B cell (primary cell): Measurements from ENCODE around the gene DYNLT2B. TPM values are rescaled to one million over a fixed set of nuclear protein-coding genes. Genes with fewer than 3 reads are reported as not detected.

Experiments
- ATAC-seq: fragments of 200-7000 bp; cut with Tn5 transposase; one replicate; pipeline ENCODE4 v1.10.0; 2021; ENCODE audit warnings: low read depth, mild to moderate bottlenecking, moderate number of reproducible peaks, moderate library complexity
- CTCF ChIA-PET: fragments of 350-600 bp; sonication (Branson Sonifier 250); formaldehyde crosslinking; loops from one replicate; lab custom pipeline; 2021; ENCODE audit warnings: antibody characterized with exemption, inconsistent platforms; lab: Charles Lee
- POLR2A ChIA-PET: fragments of 350-600 bp; sonication (Branson Sonifier 250); formaldehyde crosslinking; loops from one replicate; lab custom pipeline; 2021; ENCODE audit warnings: antibody characterized with exemption; lab: Charles Lee
- DNase-seq: peaks from one replicate; pipeline ENCODE4 v3.0.0; 2013
- H2AFZ ChIP-seq: 2 replicates; pipeline ENCODE4 v1.6.1; 2012; ENCODE audit warnings: mild to moderate bottlenecking, low read depth, low read length; ENCODE audit not compliant: insufficient read depth, poor library complexity, severe bottlenecking
- H3K27ac ChIP-seq, 2 donors: 1 replicate in 1 of 2; 2 replicates in 1 of 2; pipeline ENCODE4 v1.5.1; 2012 to 2013; ENCODE audit warnings: low read length in 2 of 2, mild to moderate bottlenecking in 2 of 2, moderate library complexity in 1 of 2
- H3K27me3 ChIP-seq, 4 experiments: fragments of 200-600 bp in 1 of 4; sonication (generic) in 1 of 4; replicated peaks in 1 of 4; 1 replicate in 2 of 4; 2 replicates in 2 of 4; pipeline versions ENCODE4 v1.6.1 to v1.7.0; 2013 to 2016; ENCODE audit warnings: low read length in 3 of 4, mild to moderate bottlenecking in 2 of 4, mixed read lengths in 1 of 4, moderate library complexity in 1 of 4; ENCODE audit not compliant: insufficient read depth in 4 of 4, control insufficient read depth in 3 of 4; ENCODE audit errors: control extremely low read depth in 1 of 4
- H3K36me3 ChIP-seq, 2 experiments: replicated peaks in 1 of 2; 1 replicate in 1 of 2; 2 replicates in 1 of 2; pipeline versions ENCODE4 v1.6.1 to v1.7.1; 2013; ENCODE audit warnings: low read length in 1 of 2; ENCODE audit not compliant: insufficient read depth in 2 of 2, control insufficient read depth in 1 of 2; ENCODE audit errors: control extremely low read depth in 1 of 2, extremely low read depth in 1 of 2
- H3K4me1 ChIP-seq, 2 donors: fragments of 200-600 bp in 1 of 2; sonication (generic) in 1 of 2; 1 replicate in 1 of 2; 2 replicates in 1 of 2; pipeline versions ENCODE4 v1.5.1 to v1.6.1; 2013 to 2017; ENCODE audit warnings: low read length in 2 of 2; ENCODE audit not compliant: control insufficient read depth in 2 of 2, insufficient read depth in 2 of 2
- H3K4me2 ChIP-seq: replicated peaks from 2 replicates; pipeline ENCODE3; 2012; ENCODE audit warnings: mild to moderate bottlenecking, low read depth, low read length; ENCODE audit not compliant: poor library complexity, severe bottlenecking
- H3K4me3 ChIP-seq, 5 experiments: fragments of 200-600 bp in 1 of 5; sonication (generic) in 1 of 5; 1 replicate in 3 of 5; 2 replicates in 2 of 5; pipeline versions ENCODE4 v1.5.1 to v1.7.0; 2011 to 2016; ENCODE audit warnings: low read length in 4 of 5, mild to moderate bottlenecking in 4 of 5, low read depth in 2 of 5, control low read depth in 1 of 5, moderate library complexity in 1 of 5; ENCODE audit not compliant: insufficient read depth in 1 of 5; ENCODE audit errors: control extremely low read depth in 1 of 5, extremely low read depth in 1 of 5
- H3K79me2 ChIP-seq: fragments of 200-600 bp; sonication (generic); one replicate; pipeline ENCODE4 v1.6.0; 2016; ENCODE audit warnings: low read length; ENCODE audit not compliant: control insufficient read depth, insufficient read depth
- H3K9ac ChIP-seq: fragments of 200-600 bp; sonication (generic); 2 replicates; pipeline ENCODE4 v1.6.1; 2017; ENCODE audit warnings: mild to moderate bottlenecking, low read length, moderate library complexity
- H3K9me3 ChIP-seq, 3 donors: one replicate each; pipeline versions ENCODE4 v1.6.1 to v1.7.1; 2013; ENCODE audit warnings: low read length in 2 of 3; ENCODE audit not compliant: control insufficient read depth in 2 of 3, insufficient read depth in 1 of 3; ENCODE audit errors: control extremely low read depth in 1 of 3
- H4K20me1 ChIP-seq: 2 replicates; pipeline ENCODE4 v1.6.0; 2012; ENCODE audit warnings: mild to moderate bottlenecking, low read length; ENCODE audit not compliant: insufficient read depth, control insufficient read depth, poor library complexity, severe bottlenecking
- H3K27ac Mint-ChIP-seq: one replicate; pipeline ENCODE4 v1.8.0; 2021; ENCODE audit warnings: mixed read lengths
- H3K27me3 Mint-ChIP-seq: one replicate; pipeline ENCODE4 v1.8.0; 2021; ENCODE audit warnings: mixed read lengths
- H3K4me1 Mint-ChIP-seq: one replicate; pipeline ENCODE4 v1.8.0; 2021; ENCODE audit warnings: mixed read lengths
- H3K4me3 Mint-ChIP-seq: one replicate; pipeline ENCODE4 v1.8.0; 2021; ENCODE audit warnings: mixed read lengths
- H3K9me3 Mint-ChIP-seq: one replicate; pipeline ENCODE4 v1.8.0; 2022; ENCODE audit warnings: mixed read lengths; ENCODE audit not compliant: insufficient read depth
- CTCF ChIP-seq: fragments of 200-600 bp; IDR thresholded peaks from one replicate; pipeline ENCODE4 v1.8.0; 2022; ENCODE audit warnings: antibody characterized with exemption, mild to moderate bottlenecking
- EZH2 ChIP-seq: IDR thresholded peaks from 2 replicates; pipeline ENCODE4 v1.6.1; 2012; ENCODE audit warnings: borderline replicate concordance, low read depth, mild to moderate bottlenecking, moderate library complexity, low read length; ENCODE audit not compliant: insufficient read depth, poor library complexity, severe bottlenecking
- WGBS: methylation state at CpG from one replicate; pipeline ENCODE4 v1.1.5; 2013; ENCODE audit warnings: missing lambda C conversion rate; ENCODE audit not compliant: insufficient coverage; 5-methylcytosine and 5-hydroxymethylcytosine counted together
- intact Hi-C: fragments of 100-400 bp; cut with micrococcal nuclease; formaldehyde crosslinking; loops from one replicate; pipeline ENCODE4 v1.10.0; 2022
- polyA plus RNA-seq: library from polyadenylated mRNA; depleted of rRNA; stranded (reverse); fragments of >200 nt; gene quantifications from 2 replicates; pipeline ENCODE4 v1.2.3, GENCODE V29; 2012
- total RNA-seq, 2 donors: library from RNA; stranded (reverse); fragments of 120-200 nt in 1 of 2; gene quantifications; 1 replicate in 1 of 2; 2 replicates in 1 of 2; pipeline versions ENCODE4 v1.2.3 to v1.2.4, GENCODE V29; 2013 to 2022

Gene DYNLT2B
- total and polyA plus RNA-seq, 2 donors (not counting 1 experiment from before 2014, with no cell fraction given) = 5.2 to 6.5 TPM

DNA sequence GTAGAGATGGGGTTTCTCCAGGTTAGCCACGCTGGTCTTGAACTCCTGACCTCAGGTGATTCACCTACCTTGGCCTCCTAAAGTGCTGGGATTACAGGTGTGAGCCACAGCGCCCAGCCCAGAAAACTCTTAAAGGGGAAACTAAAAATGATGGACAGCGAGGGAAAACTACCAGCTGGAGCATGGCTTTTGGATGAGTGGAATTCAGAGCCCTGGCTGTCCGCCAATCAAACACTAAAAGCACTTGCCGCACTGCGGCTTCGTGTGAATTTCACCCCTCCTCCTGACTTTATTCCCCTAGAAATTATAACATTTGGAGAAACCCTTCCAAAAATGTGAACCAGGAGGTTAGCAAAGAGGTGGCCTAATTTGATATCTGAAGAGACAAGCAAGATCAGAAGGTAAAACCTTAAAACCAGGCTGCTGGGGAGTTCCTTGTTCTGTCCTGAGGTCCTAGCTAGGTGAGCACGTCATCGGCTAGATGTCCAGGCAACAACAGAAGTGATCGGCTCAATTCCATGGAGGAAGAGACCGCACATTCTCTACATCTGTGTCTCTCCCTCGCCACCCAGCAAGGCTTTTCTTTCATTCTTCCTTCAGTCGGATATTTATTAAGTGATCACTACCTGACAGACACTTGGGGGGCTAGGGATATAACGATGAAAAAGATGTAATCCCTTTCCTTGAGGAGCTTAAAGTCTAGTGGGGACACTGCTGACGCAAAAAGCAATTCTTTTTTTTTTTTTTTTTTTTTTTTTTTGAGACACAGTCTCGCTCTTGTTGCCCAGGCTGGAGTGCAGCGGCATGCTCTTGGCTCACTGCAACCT lies 18.5 kb upstream of the DYNLT2B start:
- intact Hi-C loops = no loop called here
- Mint-ChIP-seq H3K4me1 (no peaks in the 10 kb centered on the region), H3K27me3 (peaks cover 4% of the 10 kb centered on the region), H3K27ac (no peak overlapping the region), H3K9me3 (no peaks in the 10 kb centered on the region), H3K4me3 (no peak overlapping the region)
- 76% methylated on average over 6 of the region's 17 CpGs for WGBS
- Histone ChIP-seq H3K4me2 (no peak overlapping the region), H3K9me3 (peaks cover 0 to 6% (median 0%) of the 10 kb centered on the region in 3 donors), H2AFZ (no peak overlapping the region), H3K27ac (no peak overlapping the region), H3K4me1 (no peaks in the 10 kb centered on the region), H3K79me2 (no peaks in the 10 kb centered on the region), H3K36me3 (no peaks in the 10 kb centered on the region), H3K9ac (no peak overlapping the region), H4K20me1 (no peaks in the 10 kb centered on the region), H3K27me3 (no peaks in the 10 kb centered on the region), H3K4me3 (no peak overlapping the region)
- no peak for TF ChIP-seq EZH2
- no peak for TF ChIP-seq CTCF
- no peak for DNase-seq
- ChIA-PET POLR2A (no interaction called here), CTCF (no interaction called here)
- no peak for ATAC-seq

GRCh38 chr3:196335503-196335948 lies 17.5 kb upstream of the DYNLT2B start:
- no peak for DNase-seq
- POLR2A ChIA-PET = no interaction called here
- Mint-ChIP-seq H3K9me3 (no peaks in the 10 kb centered on the region), H3K4me1 (no peaks in the 10 kb centered on the region), H3K27me3 (peaks cover 4% of the 10 kb centered on the region), H3K27ac (no peak overlapping the region), H3K4me3 (no peak overlapping the region)
- TF ChIP-seq CTCF (no peak), EZH2 (no peak)
- peaks cover 0 to 6% (median 0%) of the 10 kb centered on the region in 3 donors for H3K9me3 ChIP-seq
- intact Hi-C loops = no loop called here
- no peak for ATAC-seq
- H3K27me3 ChIP-seq = no peaks in the 10 kb centered on the region
- no peaks in the 10 kb centered on the region for H3K36me3 ChIP-seq
- 83% methylated on average over 4 of the region's 12 CpGs for whole genome bisulfite sequencing
- no peak overlapping the region for H3K4me2 ChIP-seq
- H3K79me2 ChIP-seq = no peaks in the 10 kb centered on the region
- H3K4me1 ChIP-seq = no peaks in the 10 kb centered on the region
- no peak overlapping the region for H3K9ac ChIP-seq
- H2AFZ ChIP-seq = no peak overlapping the region
- no peak overlapping the region for H3K27ac ChIP-seq
- no peaks in the 10 kb centered on the region for H4K20me1 ChIP-seq
- CTCF ChIA-PET = no interaction called here
- H3K4me3 ChIP-seq = no peak overlapping the region
